ENCODE measurements around the gene ZNF586. TPM values are rescaled to one million over a fixed set of nuclear protein-coding genes. Genes with fewer than 3 reads are reported as not detected.

Gene ZNF586
- total and polyA plus RNA-seq, 4 donors: 2.3 to 11.8 (median 6.7) TPM

DNA sequence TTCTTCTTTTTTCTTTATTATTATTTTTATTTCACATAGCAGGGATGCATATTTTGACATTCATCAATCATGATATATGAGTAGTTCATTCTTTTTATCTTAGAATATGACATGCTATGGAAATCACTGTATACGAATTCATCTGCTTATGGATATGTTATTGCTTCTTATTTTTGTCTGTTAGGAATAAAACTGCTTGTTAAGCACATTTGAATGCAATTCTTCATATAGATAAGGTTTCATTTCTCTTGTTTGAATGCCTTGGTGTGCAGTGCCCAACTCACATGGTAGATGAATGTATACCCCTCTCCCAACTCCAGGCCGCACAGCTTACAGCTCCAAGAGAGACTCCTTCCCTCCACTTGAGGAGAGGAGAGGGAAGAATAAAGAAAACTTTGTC lies 11.5 kb upstream of the ZNF586 start:
- Histone ChIP-seq H3K9me3 (ENCODE audit: control insufficient read depth in 4 of 4, low read length in 3 of 4) (peaks cover 13 to 67% (median 44%) of the 10 kb centered on the region in 4 donors), H3K27me3 (ENCODE audit: control insufficient read depth in 4 of 4, insufficient read depth in 4 of 4, low read length in 3 of 4) (no peaks in the 10 kb centered on the region), H3K4me3 (ENCODE audit: low read depth in 1 of 3, low read length in 3 of 3) (peak overlapping the region in 2 of 3 donors; percentile 4 to 41), H3K9ac (ENCODE audit: low read depth in 1 of 2, low read length in 2 of 2) (no peak overlapping the region), H3K36me3 (ENCODE audit: control insufficient read depth in 4 of 4, insufficient read depth in 3 of 4, low read depth in 1 of 4, low read length in 3 of 4) (peaks cover 13 to 86% (median 65%) of the 10 kb centered on the region in 4 donors), H3K4me1 (ENCODE audit: control insufficient read depth in 4 of 4, insufficient read depth in 4 of 4, low read length in 3 of 4) (no peaks in the 10 kb centered on the region), H3K27ac (ENCODE audit: low read depth in 1 of 2, low read length in 2 of 2) (no peak overlapping the region)
- DNase-seq (ENCODE audit: low spot score): no peak
- TF ChIP-seq SP1 (IDR thresholded peaks at IDR 0.05) (no peak), RXRA (IDR thresholded peaks at IDR 0.05) (no peak), TAF1 (conservative IDR thresholded peaks at IDR 0.05) (no peak), RAD21 (IDR thresholded peaks at IDR 0.05) (no peak), GABPA (IDR thresholded peaks at IDR 0.05 in 1 of 2, conservative IDR thresholded peaks at IDR 0.05 in 1 of 2) (no peak)
- TF ChIP-seq, protein P1, sequence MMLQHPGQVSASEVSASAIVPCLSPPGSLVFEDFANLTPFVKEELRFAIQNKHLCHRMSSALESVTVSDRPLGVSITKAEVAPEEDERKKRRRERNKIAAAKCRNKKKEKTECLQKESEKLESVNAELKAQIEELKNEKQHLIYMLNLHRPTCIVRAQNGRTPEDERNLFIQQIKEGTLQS (IDR thresholded peaks at IDR 0.05): no peak
- TF ChIP-seq, protein P2, sequence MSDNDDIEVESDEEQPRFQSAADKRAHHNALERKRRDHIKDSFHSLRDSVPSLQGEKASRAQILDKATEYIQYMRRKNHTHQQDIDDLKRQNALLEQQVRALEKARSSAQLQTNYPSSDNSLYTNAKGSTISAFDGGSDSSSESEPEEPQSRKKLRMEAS (IDR thresholded peaks at IDR 0.05): no peak
- 97% methylated on average over 2 of the region's 2 CpGs for WGBS

DNA sequence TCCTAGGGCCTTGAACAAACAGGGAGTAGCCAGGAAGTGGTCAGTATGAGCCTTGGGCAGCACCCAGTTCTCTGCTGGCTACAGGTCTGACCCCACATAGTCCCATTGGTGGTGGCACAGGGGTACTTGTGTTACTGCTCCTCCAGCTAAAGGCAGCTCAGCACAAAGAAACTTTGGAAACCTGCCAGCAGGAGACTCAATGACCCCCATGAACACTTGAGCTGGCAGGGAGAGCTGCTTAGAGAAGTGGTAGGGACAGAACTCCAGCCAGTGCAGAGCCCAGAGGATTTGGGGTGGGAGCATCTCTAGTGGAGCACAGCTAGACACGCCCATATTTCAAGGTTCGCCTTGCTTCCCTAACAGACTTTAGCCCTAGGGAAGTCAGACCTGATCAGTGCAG lies 10.4 kb upstream of the ZNF586 start:
- 100% methylated on average over 2 of the region's 2 CpGs for WGBS
- Histone ChIP-seq H3K27ac (ENCODE audit: low read depth in 1 of 2, low read length in 2 of 2) (no peak overlapping the region), H3K9me3 (ENCODE audit: control insufficient read depth in 4 of 4, low read length in 3 of 4) (peaks cover 6 to 55% (median 34%) of the 10 kb centered on the region in 4 donors), H3K9ac (ENCODE audit: low read depth in 1 of 2, low read length in 2 of 2) (no peak overlapping the region), H3K4me3 (ENCODE audit: low read depth in 1 of 3, low read length in 3 of 3) (peak overlapping the region in 2 of 3 donors; percentile 30 to 50), H3K4me1 (ENCODE audit: control insufficient read depth in 4 of 4, insufficient read depth in 4 of 4, low read length in 3 of 4) (no peaks in the 10 kb centered on the region), H3K27me3 (ENCODE audit: control insufficient read depth in 4 of 4, insufficient read depth in 4 of 4, low read length in 3 of 4) (no peaks in the 10 kb centered on the region), H3K36me3 (ENCODE audit: control insufficient read depth in 4 of 4, insufficient read depth in 3 of 4, low read depth in 1 of 4, low read length in 3 of 4) (peaks cover 5 to 83% (median 57%) of the 10 kb centered on the region in 4 donors)
- TF ChIP-seq, protein P3, sequence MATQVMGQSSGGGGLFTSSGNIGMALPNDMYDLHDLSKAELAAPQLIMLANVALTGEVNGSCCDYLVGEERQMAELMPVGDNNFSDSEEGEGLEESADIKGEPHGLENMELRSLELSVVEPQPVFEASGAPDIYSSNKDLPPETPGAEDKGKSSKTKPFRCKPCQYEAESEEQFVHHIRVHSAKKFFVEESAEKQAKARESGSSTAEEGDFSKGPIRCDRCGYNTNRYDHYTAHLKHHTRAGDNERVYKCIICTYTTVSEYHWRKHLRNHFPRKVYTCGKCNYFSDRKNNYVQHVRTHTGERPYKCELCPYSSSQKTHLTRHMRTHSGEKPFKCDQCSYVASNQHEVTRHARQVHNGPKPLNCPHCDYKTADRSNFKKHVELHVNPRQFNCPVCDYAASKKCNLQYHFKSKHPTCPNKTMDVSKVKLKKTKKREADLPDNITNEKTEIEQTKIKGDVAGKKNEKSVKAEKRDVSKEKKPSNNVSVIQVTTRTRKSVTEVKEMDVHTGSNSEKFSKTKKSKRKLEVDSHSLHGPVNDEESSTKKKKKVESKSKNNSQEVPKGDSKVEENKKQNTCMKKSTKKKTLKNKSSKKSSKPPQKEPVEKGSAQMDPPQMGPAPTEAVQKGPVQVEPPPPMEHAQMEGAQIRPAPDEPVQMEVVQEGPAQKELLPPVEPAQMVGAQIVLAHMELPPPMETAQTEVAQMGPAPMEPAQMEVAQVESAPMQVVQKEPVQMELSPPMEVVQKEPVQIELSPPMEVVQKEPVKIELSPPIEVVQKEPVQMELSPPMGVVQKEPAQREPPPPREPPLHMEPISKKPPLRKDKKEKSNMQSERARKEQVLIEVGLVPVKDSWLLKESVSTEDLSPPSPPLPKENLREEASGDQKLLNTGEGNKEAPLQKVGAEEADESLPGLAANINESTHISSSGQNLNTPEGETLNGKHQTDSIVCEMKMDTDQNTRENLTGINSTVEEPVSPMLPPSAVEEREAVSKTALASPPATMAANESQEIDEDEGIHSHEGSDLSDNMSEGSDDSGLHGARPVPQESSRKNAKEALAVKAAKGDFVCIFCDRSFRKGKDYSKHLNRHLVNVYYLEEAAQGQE (IDR thresholded peaks at IDR 0.05): no peak
- DNase-seq (ENCODE audit: low spot score): no peak

DNA sequence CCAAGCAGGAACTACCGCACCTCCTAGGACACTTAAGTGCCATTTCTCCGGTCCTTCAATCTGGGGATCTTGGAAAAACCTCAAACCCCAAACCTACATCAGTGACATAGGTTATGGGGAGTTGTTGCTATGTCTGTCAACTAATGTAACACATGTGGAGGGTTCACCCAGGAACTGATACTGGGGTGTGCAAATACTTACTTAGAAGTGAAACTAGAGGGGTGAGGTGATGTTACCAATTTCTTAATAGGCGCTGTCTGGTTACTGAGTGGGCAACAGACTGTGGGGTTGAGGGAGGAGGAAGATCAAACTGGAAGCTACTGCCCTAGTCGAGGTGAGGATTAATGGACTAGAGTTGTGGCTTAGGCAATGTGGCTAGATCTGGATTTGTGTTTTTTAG lies 1.9 kb downstream of the ZNF586 start:
- Histone ChIP-seq H3K36me3 (ENCODE audit: control insufficient read depth in 4 of 4, insufficient read depth in 3 of 4, low read depth in 1 of 4, low read length in 3 of 4) (peaks cover 0 to 22% (median 14%) of the 10 kb centered on the region in 4 donors), H3K27me3 (ENCODE audit: control insufficient read depth in 4 of 4, insufficient read depth in 4 of 4, low read length in 3 of 4) (no peaks in the 10 kb centered on the region), H3K9me3 (ENCODE audit: control insufficient read depth in 4 of 4, low read length in 3 of 4) (peaks cover 0 to 10% (median 3%) of the 10 kb centered on the region in 4 donors), H3K4me1 (ENCODE audit: control insufficient read depth in 4 of 4, insufficient read depth in 4 of 4, low read length in 3 of 4) (peaks cover 6 to 8% (median 7%) of the 10 kb centered on the region in 4 donors), H3K27ac (ENCODE audit: low read depth in 1 of 2, low read length in 2 of 2) (no peak overlapping the region), H3K4me3 (ENCODE audit: low read depth in 1 of 3, low read length in 3 of 3) (peak overlapping the region in 2 of 3 donors; percentile 20 to 21), H3K9ac (ENCODE audit: low read depth in 1 of 2, low read length in 2 of 2) (no peak overlapping the region)
- WGBS: 96% methylated on average over 4 of the region's 4 CpGs
- DNase-seq (ENCODE audit: low spot score): no peak
- TF ChIP-seq HNF4G (IDR thresholded peaks at IDR 0.05) (no peak), TAF1 (conservative IDR thresholded peaks at IDR 0.05) (no peak), FOXA1 (IDR thresholded peaks at IDR 0.05) (no peak), HNF4A (conservative IDR thresholded peaks at IDR 0.05) (no peak), SP1 (IDR thresholded peaks at IDR 0.05) (no peak), YY1 (IDR thresholded peaks at IDR 0.05) (no peak), RAD21 (IDR thresholded peaks at IDR 0.05) (no peak), NR2F2 (IDR thresholded peaks at IDR 0.05) (no peak), JUND (IDR thresholded peaks at IDR 0.05) (no peak), FOXA2 (IDR thresholded peaks at IDR 0.05) (no peak)
- TF ChIP-seq, protein P4, sequence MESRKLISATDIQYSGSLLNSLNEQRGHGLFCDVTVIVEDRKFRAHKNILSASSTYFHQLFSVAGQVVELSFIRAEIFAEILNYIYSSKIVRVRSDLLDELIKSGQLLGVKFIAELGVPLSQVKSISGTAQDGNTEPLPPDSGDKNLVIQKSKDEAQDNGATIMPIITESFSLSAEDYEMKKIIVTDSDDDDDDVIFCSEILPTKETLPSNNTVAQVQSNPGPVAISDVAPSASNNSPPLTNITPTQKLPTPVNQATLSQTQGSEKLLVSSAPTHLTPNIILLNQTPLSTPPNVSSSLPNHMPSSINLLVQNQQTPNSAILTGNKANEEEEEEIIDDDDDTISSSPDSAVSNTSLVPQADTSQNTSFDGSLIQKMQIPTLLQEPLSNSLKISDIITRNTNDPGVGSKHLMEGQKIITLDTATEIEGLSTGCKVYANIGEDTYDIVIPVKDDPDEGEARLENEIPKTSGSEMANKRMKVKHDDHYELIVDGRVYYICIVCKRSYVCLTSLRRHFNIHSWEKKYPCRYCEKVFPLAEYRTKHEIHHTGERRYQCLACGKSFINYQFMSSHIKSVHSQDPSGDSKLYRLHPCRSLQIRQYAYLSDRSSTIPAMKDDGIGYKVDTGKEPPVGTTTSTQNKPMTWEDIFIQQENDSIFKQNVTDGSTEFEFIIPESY (IDR thresholded peaks at IDR 0.05): no peak
- TF ChIP-seq, protein P5, sequence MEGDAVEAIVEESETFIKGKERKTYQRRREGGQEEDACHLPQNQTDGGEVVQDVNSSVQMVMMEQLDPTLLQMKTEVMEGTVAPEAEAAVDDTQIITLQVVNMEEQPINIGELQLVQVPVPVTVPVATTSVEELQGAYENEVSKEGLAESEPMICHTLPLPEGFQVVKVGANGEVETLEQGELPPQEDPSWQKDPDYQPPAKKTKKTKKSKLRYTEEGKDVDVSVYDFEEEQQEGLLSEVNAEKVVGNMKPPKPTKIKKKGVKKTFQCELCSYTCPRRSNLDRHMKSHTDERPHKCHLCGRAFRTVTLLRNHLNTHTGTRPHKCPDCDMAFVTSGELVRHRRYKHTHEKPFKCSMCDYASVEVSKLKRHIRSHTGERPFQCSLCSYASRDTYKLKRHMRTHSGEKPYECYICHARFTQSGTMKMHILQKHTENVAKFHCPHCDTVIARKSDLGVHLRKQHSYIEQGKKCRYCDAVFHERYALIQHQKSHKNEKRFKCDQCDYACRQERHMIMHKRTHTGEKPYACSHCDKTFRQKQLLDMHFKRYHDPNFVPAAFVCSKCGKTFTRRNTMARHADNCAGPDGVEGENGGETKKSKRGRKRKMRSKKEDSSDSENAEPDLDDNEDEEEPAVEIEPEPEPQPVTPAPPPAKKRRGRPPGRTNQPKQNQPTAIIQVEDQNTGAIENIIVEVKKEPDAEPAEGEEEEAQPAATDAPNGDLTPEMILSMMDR (IDR thresholded peaks at IDR 0.05; ENCODE audit: low read depth, low read length, missing input control): no peak
- TF ChIP-seq, protein P2 (IDR thresholded peaks at IDR 0.05): no peak
- TF ChIP-seq, protein P1 (IDR thresholded peaks at IDR 0.05): no peak

Measured in liver (tissue), 9 donors.